ENCODE measurements around the gene RNF227. TPM values are rescaled to one million over a fixed set of nuclear protein-coding genes. Genes with fewer than 3 reads are reported as not detected.

Gene RNF227
- total and polyA plus RNA-seq, 2 of the 8 experiments (the other 6 are each of a cell fraction or from before 2014, with no cell fraction given), result 0.63 to 1.7 TPM

- Histone ChIP-seq H2BK15ac (ENCODE audit: low read length) (0 out of 2 replicates have a peak overlapping the region, but pooled peaks have one; percentile 65), H4K8ac (ENCODE audit: extremely low read depth, insufficient read depth, low read length) (no peak overlapping the region), H4K20me1 (replicated peaks in 1 of 2; ENCODE audit: control insufficient read depth in 1 of 2, insufficient read depth in 2 of 2, low read length in 2 of 2) (peaks cover 0 to 2% of the 10 kb centered on the region in 2 experiments), H2AFZ (ENCODE audit: low read length) (no peak overlapping the region), H2BK5ac (ENCODE audit: low read depth, low read length) (no peak overlapping the region), H3K79me2 (ENCODE audit: control insufficient read depth in 1 of 2, insufficient read depth in 2 of 2, low read length in 2 of 2) (no peaks in the 10 kb centered on the region), H2BK20ac (ENCODE audit: low read length) (no peak overlapping the region), H3K23ac (ENCODE audit: insufficient read length) (no peak overlapping the region), H3K14ac (ENCODE audit: insufficient read length) (no peak overlapping the region), H2BK120ac (replicated peaks; ENCODE audit: low read depth, low read length) (no peak overlapping the region), H3K4ac (replicated peaks; ENCODE audit: insufficient read length, low read depth, low read length) (no peak overlapping the region), H3K9me3 (ENCODE audit: insufficient read depth in 2 of 2, low read depth in 1 of 2, low read length in 1 of 2) (no peaks in the 10 kb centered on the region), H3K4me2 (ENCODE audit: insufficient read depth in 1 of 2, low read depth in 2 of 2, low read length in 2 of 2) (peak overlapping the region in 1 of 2 experiments; percentile 85; a peak in 2 of 4 replicates), H3K4me1 (replicated peaks in 1 of 4; ENCODE audit: control insufficient read depth in 3 of 4, insufficient read depth in 4 of 4, low read length in 3 of 4) (peaks cover 0 to 6% (median 6%) of the 10 kb centered on the region in 4 experiments; a peak in 5 of 7 replicates), H3K36me3 (ENCODE audit: control insufficient read depth in 2 of 4, insufficient read depth in 4 of 4, low read length in 3 of 4) (no peaks in the 10 kb centered on the region), H3K56ac (replicated peaks; ENCODE audit: insufficient read length, low read depth, low read length) (no peak overlapping the region), H3K23me2 (ENCODE audit: low read depth, low read length) (peaks cover 7% of the 10 kb centered on the region), H4K91ac (replicated peaks; ENCODE audit: insufficient read length, low read length) (no peak overlapping the region), H2BK12ac (ENCODE audit: low read depth, low read length) (0 out of 2 replicates have a peak overlapping the region, but pooled peaks have one; percentile 43), H3K4me3 (ENCODE audit: extremely low read depth in 1 of 4, insufficient read depth in 2 of 4, low read depth in 3 of 4, low read length in 4 of 4) (peak overlapping the region in 1 of 4 experiments; percentile 53; a peak in 2 of 8 replicates), H2AK5ac (ENCODE audit: low read depth, low read length) (no peak overlapping the region), H3K27me3 (replicated peaks in 1 of 4; ENCODE audit: control insufficient read depth in 3 of 4, extremely low read depth in 1 of 4, insufficient read depth in 3 of 4, low read length in 3 of 4) (peaks cover 10 to 34% (median 31%) of the 10 kb centered on the region in 4 experiments), H3K18ac (ENCODE audit: extremely low read depth, low read length) (no peak overlapping the region), H3K27ac (ENCODE audit: low read depth, low read length) (no peak overlapping the region), H3K79me1 (ENCODE audit: low read depth, low read length) (no peaks in the 10 kb centered on the region), H3K9ac (replicated peaks in 1 of 4; ENCODE audit: extremely low read depth in 1 of 4, low read depth in 3 of 4, low read length in 3 of 4) (no peak overlapping the region), H4K5ac (ENCODE audit: insufficient read length, low read depth, low read length) (no peak overlapping the region)
- TF ChIP-seq SRF (IDR thresholded peaks at IDR 0.05; ENCODE audit: low read depth, low read length), result no peak
- no peak for TF ChIP-seq CEBPB (IDR thresholded peaks at IDR 0.05; ENCODE audit: low read depth, low read length)
- DNase-seq (ENCODE audit: low read depth in 1 of 2, low spot score in 2 of 2), result no peak
- ChIA-PET POLR2A (ENCODE audit: partially characterized antibody) (interaction anchor here (1.6 kb wide), 1 partner anchor 10 kb away, joined by 4 read pairs; no protein-coding TSS in a partner anchor), CTCF (ENCODE audit: partially characterized antibody) (interaction anchor here (0.9 to 6.9 kb wide), 10 partner anchors 9 to 176 kb away, joined by 3 to 64 read pairs (median 4); partner anchors contain the start of genes CNTROB, KCNAB3 and KDM6B)
- FAIRE-seq, result no peak
- 75% methylated on average over 2 of the region's 2 CpGs; no CpG with 5 or more reads in 1 of the 2 experiments for WGBS, 2 experiments (ENCODE audit: extremely low coverage in 1 of 2, insufficient coverage in 1 of 2, insufficient read length in 1 of 2, insufficient replicate concordance in 2 of 2, low coverage in 1 of 2, low lambda C conversion rate in 2 of 2, missing lambda C conversion rate in 1 of 2)
These were observed 719 bp upstream of the RNF227 start for GRCh38 chr17:7916808-7917207.

Data from H1 (cell line).